ENCODE measurements around the gene TMEM63C.

GRCh38 chr14:77250927-77251326, 69.3 kb downstream of the TMEM63C start:
- TF ChIP-seq POLR2A (IDR thresholded peaks at IDR 0.05; ENCODE audit: low read length), result no peak
- no peak for TF ChIP-seq GATA1 (IDR thresholded peaks at IDR 0.05; ENCODE audit: low read depth, low read length)
